Esophagus muscularis mucosa (tissue), 4 donors: ENCODE results near the gene SMCO4. TPM values are rescaled to one million over a fixed set of nuclear protein-coding genes. Genes with fewer than 3 reads are reported as not detected.

Experiments used
- DNase-seq: peaks from one replicate; pipeline ENCODE4 v3.0.0-alpha.2; 2017; ENCODE audit errors: extremely low spot score
- H3K27ac ChIP-seq, 4 donors: fragments of 200-600 bp; sonication (generic); replicated peaks in 1 of 4; 1 replicate in 3 of 4; 2 replicates in 1 of 4; pipeline ENCODE4 v1.5.1; 2016 to 2019; ENCODE audit warnings: mild to moderate bottlenecking in 1 of 4
- H3K27me3 ChIP-seq, 4 donors: fragments of 200-600 bp; sonication (generic); one replicate each; pipeline versions ENCODE4 v1.5.1 to v1.6.0; 2016 to 2019
- H3K36me3 ChIP-seq, 4 donors: fragments of 200-600 bp; sonication (generic); one replicate each; pipeline ENCODE4 v1.5.1; 2016 to 2019
- H3K4me1 ChIP-seq, 4 donors: fragments of 200-600 bp; sonication (generic); one replicate each; pipeline ENCODE4 v1.5.1; 2016 to 2019
- H3K4me3 ChIP-seq, 4 donors: fragments of 200-600 bp; sonication (generic); 1 replicate in 2 of 4; 2 replicates in 2 of 4; pipeline ENCODE4 v1.5.1; 2016 to 2019; ENCODE audit warnings: mild to moderate bottlenecking in 4 of 4, moderate library complexity in 1 of 4
- H3K9me3 ChIP-seq, 4 donors: fragments of 200-600 bp; sonication (generic); 1 replicate in 3 of 4; 2 replicates in 1 of 4; pipeline ENCODE4 v1.5.1; 2016 to 2019
- EP300 ChIP-seq: sonication (generic); formaldehyde crosslinking; IDR thresholded peaks from one replicate; pipeline ENCODE4 v1.6.1; 2017; ENCODE audit warnings: antibody characterized with exemption
- POLR2A ChIP-seq: fragments of 450-650 bp; IDR thresholded peaks from one replicate; pipeline ENCODE4 v1.6.1; 2017; ENCODE audit warnings: antibody characterized with exemption, moderate library complexity, mild to moderate bottlenecking, low read depth
- POLR2AphosphoS5 ChIP-seq, 2 donors: sonication (generic); formaldehyde crosslinking; IDR thresholded peaks; one replicate each; pipeline ENCODE4 v1.6.1; 2017; ENCODE audit warnings: antibody characterized with exemption in 2 of 2
- WGBS: methylation state at CpG from one replicate; pipeline ENCODE4 v1.1.5; 2018; 5-methylcytosine and 5-hydroxymethylcytosine counted together
- intact Hi-C: fragments of 100-400 bp; cut with DNase I; formaldehyde crosslinking; loops from one replicate; pipeline ENCODE4 v1.15.1; 2023
- total RNA-seq, 4 donors: library from RNA; depleted of rRNA; stranded (reverse); fragments of >200 nt; gene quantifications; one replicate each; pipeline versions ENCODE4 v1.1.0 to v1.2.1, GENCODE V29; 2016
- TF ChIP-seq, protein P1 (sequence below), 3 experiments: fragments of 200-600 bp in 2 of 3; fragments of 450-650 bp in 1 of 3; sonication (generic) in 2 of 3; IDR thresholded peaks; one replicate each; pipeline ENCODE4 v1.5.1; 2017 to 2019; ENCODE audit warnings: antibody characterized with exemption in 3 of 3, mild to moderate bottlenecking in 2 of 3, moderate library complexity in 1 of 3

SMCO4 gene
- total RNA-seq, 4 donors from 2014 or later = 6.2 to 18.6 (median 10.3) TPM

GRCh38 chr11:93481696-93482095 is 61.5 kb downstream of the SMCO4 start:
- H3K9me3 ChIP-seq = no peaks in the 10 kb centered on the region
- H3K4me1 ChIP-seq = peaks cover 0 to 3% (median 0%) of the 10 kb centered on the region in 4 donors
- peaks cover 0 to 10% (median 4%) of the 10 kb centered on the region in 4 donors for H3K36me3 ChIP-seq
- intact Hi-C loops = no loop called here
- no peak overlapping the region for H3K4me3 ChIP-seq
- H3K27me3 ChIP-seq = no peaks in the 10 kb centered on the region
- 81% methylated on average over 5 of the region's 6 CpGs for WGBS
- DNase-seq = peak; percentile 57
- H3K27ac ChIP-seq = no peak overlapping the region
- TF ChIP-seq POLR2AphosphoS5 (IDR thresholded peaks at IDR 0.05) (no peak), POLR2A (no peak), EP300 (no peak)
- TF ChIP-seq, protein P1, sequence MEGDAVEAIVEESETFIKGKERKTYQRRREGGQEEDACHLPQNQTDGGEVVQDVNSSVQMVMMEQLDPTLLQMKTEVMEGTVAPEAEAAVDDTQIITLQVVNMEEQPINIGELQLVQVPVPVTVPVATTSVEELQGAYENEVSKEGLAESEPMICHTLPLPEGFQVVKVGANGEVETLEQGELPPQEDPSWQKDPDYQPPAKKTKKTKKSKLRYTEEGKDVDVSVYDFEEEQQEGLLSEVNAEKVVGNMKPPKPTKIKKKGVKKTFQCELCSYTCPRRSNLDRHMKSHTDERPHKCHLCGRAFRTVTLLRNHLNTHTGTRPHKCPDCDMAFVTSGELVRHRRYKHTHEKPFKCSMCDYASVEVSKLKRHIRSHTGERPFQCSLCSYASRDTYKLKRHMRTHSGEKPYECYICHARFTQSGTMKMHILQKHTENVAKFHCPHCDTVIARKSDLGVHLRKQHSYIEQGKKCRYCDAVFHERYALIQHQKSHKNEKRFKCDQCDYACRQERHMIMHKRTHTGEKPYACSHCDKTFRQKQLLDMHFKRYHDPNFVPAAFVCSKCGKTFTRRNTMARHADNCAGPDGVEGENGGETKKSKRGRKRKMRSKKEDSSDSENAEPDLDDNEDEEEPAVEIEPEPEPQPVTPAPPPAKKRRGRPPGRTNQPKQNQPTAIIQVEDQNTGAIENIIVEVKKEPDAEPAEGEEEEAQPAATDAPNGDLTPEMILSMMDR (IDR thresholded peaks at IDR 0.05) = no peak

DNA sequence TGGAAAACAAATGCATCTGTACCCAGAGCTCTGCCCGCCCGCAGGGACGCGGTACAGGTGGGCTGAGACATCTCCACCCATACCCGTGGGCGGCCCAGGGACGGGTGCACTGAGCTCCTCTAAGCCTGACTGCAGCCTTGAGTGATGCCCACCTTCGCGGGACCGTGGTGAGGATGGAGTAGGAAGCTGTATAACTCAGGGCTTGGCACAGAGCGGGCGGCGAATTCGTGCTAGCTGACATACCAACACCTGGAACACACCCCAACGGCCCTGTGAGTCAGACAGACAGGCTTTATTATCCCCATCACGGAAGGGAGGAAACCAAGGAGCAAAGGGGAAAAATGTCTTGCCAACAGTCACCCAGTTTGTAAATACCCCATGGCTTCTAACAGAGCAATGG is 61.9 kb downstream of the SMCO4 start:
- 88% methylated on average over 10 of the region's 16 CpGs for WGBS
- intact Hi-C loops = no loop called here

GRCh38 chr11:93480756-93481155 is 62.4 kb downstream of the SMCO4 start:
- Histone ChIP-seq H3K4me3 (no peak overlapping the region), H3K9me3 (no peaks in the 10 kb centered on the region), H3K4me1 (peaks cover 0 to 3% (median 0%) of the 10 kb centered on the region in 4 donors), H3K27ac (no peak overlapping the region), H3K36me3 (peaks cover 0 to 10% (median 4%) of the 10 kb centered on the region in 4 donors), H3K27me3 (no peaks in the 10 kb centered on the region)
- intact Hi-C loops = no loop called here
- no peak for DNase-seq
- TF ChIP-seq, protein P1 (IDR thresholded peaks at IDR 0.05) = no peak
- no peak for TF ChIP-seq EP300
- 100% methylated on average over 1 of the region's 1 CpG for WGBS

More for the DNA sequence above, 61.9 kb downstream of the SMCO4 start:
- Histone ChIP-seq H3K27ac (no peak overlapping the region), H3K4me3 (no peak overlapping the region), H3K36me3 (peaks cover 0 to 10% (median 4%) of the 10 kb centered on the region in 4 donors), H3K27me3 (no peaks in the 10 kb centered on the region), H3K9me3 (no peaks in the 10 kb centered on the region), H3K4me1 (peaks cover 0 to 3% (median 0%) of the 10 kb centered on the region in 4 donors)
- TF ChIP-seq, protein P1 (IDR thresholded peaks at IDR 0.05) = no peak
- TF ChIP-seq POLR2AphosphoS5 (IDR thresholded peaks at IDR 0.05) (no peak), EP300 (no peak), POLR2A (no peak)
- peak; percentile 62 for DNase-seq

DNA sequence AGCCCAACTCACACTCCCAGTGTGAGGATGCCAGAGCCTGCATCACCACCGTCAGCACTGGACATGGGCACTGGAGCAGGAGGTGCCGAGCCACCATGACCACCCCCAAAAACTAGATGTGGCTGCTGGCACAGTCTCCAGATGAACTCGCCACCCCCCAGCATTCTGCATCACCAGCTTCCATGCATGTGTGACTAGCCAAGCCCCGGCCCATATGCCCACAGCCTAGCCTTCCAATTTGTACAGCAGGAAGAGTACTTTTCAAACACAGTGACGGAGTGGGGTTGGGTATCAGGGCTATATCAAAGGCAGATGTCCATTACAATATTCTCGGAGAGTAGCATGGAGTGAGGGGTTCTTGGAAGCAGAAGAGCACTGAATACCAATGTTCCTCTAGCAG is 62.9 kb downstream of the SMCO4 start:
- intact Hi-C loops = no loop called here
- H3K27me3 ChIP-seq = no peaks in the 10 kb centered on the region
- no peak overlapping the region for H3K27ac ChIP-seq
- TF ChIP-seq, protein P1 (IDR thresholded peaks at IDR 0.05) = no peak
- TF ChIP-seq POLR2AphosphoS5 (IDR thresholded peaks at IDR 0.05) = no peak
- no peak for TF ChIP-seq POLR2A
- no peak for TF ChIP-seq EP300
- H3K4me1 ChIP-seq = peaks cover 0 to 3% (median 0%) of the 10 kb centered on the region in 4 donors
- no peak overlapping the region for H3K4me3 ChIP-seq
- peaks cover 0 to 10% (median 4%) of the 10 kb centered on the region in 4 donors for H3K36me3 ChIP-seq
- peak; percentile 57 for DNase-seq
- 98% methylated on average over 6 of the region's 6 CpGs for WGBS
- H3K9me3 ChIP-seq = no peaks in the 10 kb centered on the region

GRCh38 chr11:93478841-93479240 is 64.3 kb downstream of the SMCO4 start:
- intact Hi-C loops = no loop called here
- DNase-seq = peak; percentile 74
- no peaks in the 10 kb centered on the region for H3K4me1 ChIP-seq
- H3K9me3 ChIP-seq = no peaks in the 10 kb centered on the region
- TF ChIP-seq EP300 (no peak), POLR2A (no peak), POLR2AphosphoS5 (IDR thresholded peaks at IDR 0.05) (no peak)
- TF ChIP-seq, protein P1 (IDR thresholded peaks at IDR 0.05) = no peak
- H3K27me3 ChIP-seq = no peaks in the 10 kb centered on the region
- H3K4me3 ChIP-seq = no peak overlapping the region
- H3K27ac ChIP-seq = no peak overlapping the region
- WGBS = 97% methylated on average over 19 of the region's 19 CpGs
- peaks cover 0 to 10% (median 4%) of the 10 kb centered on the region in 4 donors for H3K36me3 ChIP-seq
